Activated naive CD8-positive, alpha-beta T cell treated with anti-CD3 and anti-CD28 coated beads for 36 hours (primary cell): ENCODE data around the gene ABCC4. TPM values are rescaled to one million over a fixed set of nuclear protein-coding genes. Genes with fewer than 3 reads are reported as not detected.
"Not testable (repeated sequence)": the region's sequence is repeated elsewhere in the genome, so short reads cannot be mapped to it uniquely, and the experiment has no call there.

Source experiments
- DNase-seq: peaks from one replicate; pipeline ENCODE4 v3.0.0; 2021
- H3K27ac Mint-ChIP-seq: one replicate; pipeline ENCODE4 v1.8.0; 2022; ENCODE audit warnings: mild to moderate bottlenecking, moderate library complexity, mixed read lengths
- H3K27me3 Mint-ChIP-seq: one replicate; pipeline ENCODE4 v1.8.0; 2022; ENCODE audit warnings: mild to moderate bottlenecking, mixed read lengths
- H3K36me3 Mint-ChIP-seq: one replicate; pipeline ENCODE4 v1.8.0; 2021; ENCODE audit warnings: mild to moderate bottlenecking, mixed read lengths
- H3K4me1 Mint-ChIP-seq: one replicate; pipeline ENCODE4 v1.8.0; 2021; ENCODE audit warnings: mixed read lengths
- H3K4me3 Mint-ChIP-seq: one replicate; pipeline ENCODE4 v1.8.0; 2022; ENCODE audit warnings: mild to moderate bottlenecking, moderate library complexity, mixed read lengths
- H3K9me3 Mint-ChIP-seq: one replicate; pipeline ENCODE4 v1.8.0; 2022; ENCODE audit warnings: mixed read lengths
- total RNA-seq, 2 experiments: library from RNA; stranded (reverse); gene quantifications; one replicate each; pipeline ENCODE4 v1.2.3, GENCODE V29; 2021

ABCC4 gene
- total RNA-seq, 2 experiments from 2014 or later = 11.4 to 11.6 TPM

DNA sequence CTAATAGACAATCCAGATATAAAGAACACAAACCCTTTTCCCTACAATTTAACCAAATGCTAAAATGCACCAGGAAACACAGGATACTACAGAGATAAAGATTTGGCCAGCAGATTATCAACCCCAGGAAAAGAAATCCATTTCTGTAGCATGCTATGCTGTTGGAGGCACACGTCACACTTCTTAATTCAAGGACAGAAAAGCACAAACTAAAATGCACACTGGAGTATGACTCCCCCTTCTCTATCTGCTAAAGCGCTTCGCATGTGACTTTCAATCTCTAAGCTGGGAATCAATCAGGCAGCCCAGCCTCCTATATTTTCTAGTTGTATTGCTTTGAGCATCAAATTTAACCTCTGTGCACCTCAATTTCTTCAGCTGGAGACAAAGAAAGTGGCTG is 22.2 kb downstream of the ABCC4 start:
- H3K4me3 Mint-ChIP-seq = no peak overlapping the region
- peaks cover 13% of the 10 kb centered on the region for H3K4me1 Mint-ChIP-seq
- H3K27ac Mint-ChIP-seq = no peak overlapping the region
- DNase-seq = no peak
- peaks cover 3% of the 10 kb centered on the region for H3K9me3 Mint-ChIP-seq
- peaks cover 14% of the 10 kb centered on the region for H3K36me3 Mint-ChIP-seq
- no peaks in the 10 kb centered on the region for H3K27me3 Mint-ChIP-seq

DNA sequence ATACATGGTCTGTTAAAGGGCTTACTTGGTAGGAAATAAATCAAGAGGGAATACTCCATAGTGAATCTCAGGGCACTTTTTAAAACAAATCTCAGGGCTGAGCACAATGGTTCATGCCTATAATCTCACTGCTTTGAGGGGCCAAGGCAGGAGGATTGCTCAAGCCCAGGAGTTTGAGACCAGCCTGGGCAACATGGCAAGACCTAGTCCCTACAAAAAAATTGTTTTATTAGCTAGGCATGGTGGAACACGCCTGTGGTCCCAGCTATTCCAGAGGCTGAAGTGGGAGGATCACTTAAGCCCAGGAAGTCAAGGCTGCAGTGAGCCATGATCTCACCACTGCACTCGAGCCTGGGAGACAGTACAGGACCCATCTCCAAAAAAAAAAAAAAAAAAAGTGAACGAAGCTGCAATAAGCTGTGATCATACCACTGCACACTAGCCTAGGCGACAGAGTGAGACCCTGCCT is 25.2 kb downstream of the ABCC4 start:
- no peak for DNase-seq
- Mint-ChIP-seq H3K4me3 (no peak overlapping the region), H3K4me1 (peaks cover 11% of the 10 kb centered on the region)

DNA sequence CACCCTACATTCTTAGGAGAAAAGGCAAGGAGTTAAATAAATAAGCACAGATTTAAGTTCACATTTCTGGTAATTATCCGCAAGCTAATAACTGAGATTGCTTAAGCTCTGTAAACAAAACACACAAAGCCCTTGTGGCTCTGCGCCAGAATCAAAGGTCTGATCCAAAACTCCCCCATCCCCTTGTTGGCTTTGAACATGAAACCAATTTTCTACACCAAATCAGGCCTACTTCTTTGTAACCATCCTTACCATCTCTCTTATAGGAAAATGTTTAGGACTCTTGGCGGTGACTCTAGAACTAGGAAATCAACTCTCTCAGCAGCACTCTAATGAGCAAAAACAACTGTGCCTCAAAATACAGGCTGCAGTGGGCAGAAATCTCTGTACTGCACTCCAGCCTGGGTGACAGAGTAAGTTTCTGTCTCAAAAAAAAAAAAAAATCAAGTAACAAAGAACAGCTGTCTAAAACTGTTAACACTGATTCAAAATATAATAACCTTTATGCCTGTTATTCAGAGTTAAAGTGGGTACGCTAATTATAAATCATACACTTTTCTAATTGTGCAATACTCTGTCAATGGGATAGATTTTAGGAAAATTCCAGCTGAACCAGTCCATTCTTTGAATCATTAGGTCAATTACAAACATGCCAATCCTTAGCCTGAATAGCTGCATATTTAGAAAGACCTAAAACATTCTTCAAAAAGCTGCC is 25.8 kb downstream of the ABCC4 start:
- Mint-ChIP-seq H3K27me3 (no peaks in the 10 kb centered on the region), H3K4me1 (peaks cover 7% of the 10 kb centered on the region), H3K9me3 (no peaks in the 10 kb centered on the region), H3K27ac (no peak overlapping the region), H3K4me3 (no peak overlapping the region), H3K36me3 (peaks cover 9% of the 10 kb centered on the region)
- DNase-seq = no peak

More for the DNA sequence above, 25.2 kb downstream of the ABCC4 start:
- Mint-ChIP-seq H3K9me3 (no peaks in the 10 kb centered on the region), H3K27ac (no peak overlapping the region), H3K36me3 (peaks cover 9% of the 10 kb centered on the region), H3K27me3 (no peaks in the 10 kb centered on the region)

DNA sequence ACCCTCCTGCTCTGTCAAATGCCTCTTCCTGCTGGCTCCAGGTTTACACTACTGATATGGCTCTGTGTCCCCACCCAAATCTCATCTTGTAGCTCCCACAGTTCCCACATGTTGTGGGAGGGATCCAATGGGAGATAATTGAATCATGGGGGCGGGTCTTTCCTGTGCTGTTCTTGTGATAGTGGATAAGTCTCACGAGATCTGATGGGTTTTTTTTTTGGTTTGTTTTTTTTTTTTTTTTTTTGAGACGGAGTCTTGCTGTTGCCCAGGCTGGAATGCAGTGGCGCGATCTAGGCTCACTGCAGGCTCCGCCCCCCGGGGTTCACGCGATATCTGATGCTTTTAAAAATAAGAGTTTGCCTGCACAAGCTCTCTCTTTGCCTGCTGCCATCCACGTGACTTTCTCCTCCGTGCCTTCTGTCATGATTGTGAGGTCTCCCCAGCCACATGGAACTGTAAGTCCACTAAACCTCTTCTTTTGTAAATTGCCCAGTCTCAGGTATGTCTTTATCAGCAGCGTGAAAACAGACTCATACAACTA is 27.6 kb downstream of the ABCC4 start:
- H3K4me3 Mint-ChIP-seq, DNase-seq, H3K27me3 Mint-ChIP-seq, H3K4me1 Mint-ChIP-seq, H3K9me3 Mint-ChIP-seq, H3K27ac Mint-ChIP-seq, H3K36me3 Mint-ChIP-seq: not testable (repeated sequence)

DNA sequence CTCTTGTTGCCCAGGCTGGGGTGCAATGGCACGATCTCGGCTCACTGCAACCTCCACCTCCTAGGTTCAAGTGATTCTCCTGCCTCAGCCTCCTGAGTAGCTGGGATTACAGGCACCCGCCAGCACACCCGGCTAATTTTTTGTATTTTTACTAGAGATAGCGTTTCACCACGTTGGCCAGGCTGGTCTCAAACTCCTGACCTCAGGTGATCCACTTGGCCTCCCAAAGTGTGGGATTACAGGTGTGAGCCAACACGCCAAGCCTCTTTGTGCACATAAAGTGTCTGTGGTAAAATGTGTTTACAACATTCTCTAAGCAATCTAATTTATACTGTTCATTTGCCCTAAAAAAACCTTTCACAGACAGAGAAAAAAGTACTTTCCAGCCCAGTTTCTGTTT is 29.2 kb downstream of the ABCC4 start:
- peaks cover 20% of the 10 kb centered on the region for H3K36me3 Mint-ChIP-seq
- DNase-seq, H3K9me3 Mint-ChIP-seq, H3K27me3 Mint-ChIP-seq, H3K4me3 Mint-ChIP-seq, H3K4me1 Mint-ChIP-seq, H3K27ac Mint-ChIP-seq: not testable (repeated sequence)

DNA sequence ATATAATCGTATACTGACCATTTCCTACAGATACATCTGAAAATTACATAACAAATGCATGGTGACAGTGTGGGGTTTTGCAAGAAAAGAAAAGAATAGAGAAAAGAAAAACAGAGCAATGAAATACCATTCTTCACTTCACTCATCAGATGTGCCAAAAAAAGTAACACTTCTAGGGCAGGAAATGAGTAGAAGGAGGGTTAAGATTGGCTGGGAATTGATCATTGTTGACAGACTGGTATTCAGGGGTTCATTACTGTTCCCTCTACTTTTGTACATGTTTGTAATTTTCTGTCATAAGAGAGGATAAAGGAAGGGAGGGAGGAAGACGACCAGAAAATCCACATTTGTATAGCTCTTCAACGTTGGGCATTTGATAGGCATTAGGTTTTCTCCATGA is 31.5 kb downstream of the ABCC4 start:
- no peak overlapping the region for H3K27ac Mint-ChIP-seq
- peaks cover 38% of the 10 kb centered on the region for H3K36me3 Mint-ChIP-seq
- peaks cover 5% of the 10 kb centered on the region for H3K4me1 Mint-ChIP-seq
- no peak overlapping the region for H3K4me3 Mint-ChIP-seq
- DNase-seq = no peak
- H3K9me3 Mint-ChIP-seq = peaks cover 3% of the 10 kb centered on the region
- no peaks in the 10 kb centered on the region for H3K27me3 Mint-ChIP-seq

DNA sequence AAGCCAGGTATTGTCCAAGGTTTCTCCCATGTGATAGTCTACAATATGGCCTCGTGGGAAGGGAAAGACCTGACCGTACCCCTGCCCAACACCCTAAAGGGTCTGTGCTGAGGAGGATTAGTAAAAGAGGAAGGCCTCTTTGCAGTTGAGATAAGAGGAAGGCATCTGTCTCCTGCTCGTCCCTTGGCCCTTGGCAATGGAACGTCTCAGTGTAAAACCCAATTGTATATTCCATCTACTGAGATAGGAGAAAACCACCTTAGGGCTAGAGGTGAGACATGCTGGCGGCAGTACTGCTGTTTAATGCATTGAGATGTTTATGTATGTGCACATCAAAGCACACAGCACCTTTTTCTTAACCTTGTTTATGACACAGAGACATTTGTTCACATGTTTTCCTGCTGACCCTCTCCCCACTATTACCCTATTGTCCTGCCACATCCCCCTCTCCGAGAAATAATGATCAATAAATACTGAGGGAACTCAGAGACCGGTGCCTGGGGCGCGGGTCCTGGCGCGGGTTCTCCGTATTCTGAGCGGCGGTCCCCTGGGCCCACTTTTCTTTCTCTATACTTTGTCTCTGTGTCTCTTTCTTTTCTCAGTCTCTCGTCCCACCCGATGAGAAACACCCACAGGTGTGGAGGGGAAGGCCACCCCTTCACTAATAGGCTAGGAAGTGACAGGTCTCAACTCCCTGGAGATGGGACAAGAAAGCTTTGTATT is 32.7 kb downstream of the ABCC4 start:
- H3K9me3 Mint-ChIP-seq, H3K4me1 Mint-ChIP-seq, H3K4me3 Mint-ChIP-seq, DNase-seq, H3K27me3 Mint-ChIP-seq, H3K27ac Mint-ChIP-seq: not testable (repeated sequence)
- H3K36me3 Mint-ChIP-seq = peaks cover 41% of the 10 kb centered on the region

DNA sequence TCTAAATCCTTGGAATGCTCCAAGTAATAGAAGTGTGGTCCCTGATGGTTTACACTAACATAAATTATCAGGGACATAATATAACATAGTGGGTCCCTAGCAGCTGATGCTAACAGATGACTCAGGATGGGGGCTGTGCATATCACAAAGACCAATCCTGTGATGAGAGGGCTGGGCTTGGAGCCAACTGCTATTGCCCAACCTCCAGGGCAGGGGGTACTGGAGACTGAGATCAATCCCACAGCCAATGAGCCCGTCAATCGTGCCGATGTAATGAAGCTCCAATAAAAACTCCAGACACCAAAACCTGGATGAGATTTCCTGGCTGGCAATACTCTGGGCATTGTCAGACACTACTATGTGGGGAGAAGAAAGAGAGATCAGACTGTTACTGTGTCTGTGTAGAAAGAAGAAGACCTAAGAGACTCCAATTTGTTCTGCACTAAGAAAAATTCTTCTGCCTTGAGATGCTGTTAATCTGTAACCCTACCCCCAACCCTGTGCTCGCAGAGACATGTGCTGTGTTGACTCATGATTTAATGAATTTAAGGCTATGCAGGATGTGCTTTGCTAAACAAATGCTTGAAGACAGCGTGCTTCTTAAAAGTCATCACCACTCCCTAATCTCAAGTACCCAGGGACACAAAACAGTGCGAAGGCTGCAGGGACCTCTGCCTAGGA is 33.4 kb downstream of the ABCC4 start:
- Mint-ChIP-seq H3K27ac (no peak overlapping the region), H3K4me1 (peaks cover 3% of the 10 kb centered on the region), H3K36me3 (peaks cover 41% of the 10 kb centered on the region), H3K27me3 (no peaks in the 10 kb centered on the region), H3K4me3 (no peak overlapping the region), H3K9me3 (peaks cover 3% of the 10 kb centered on the region)
- DNase-seq = no peak

DNA sequence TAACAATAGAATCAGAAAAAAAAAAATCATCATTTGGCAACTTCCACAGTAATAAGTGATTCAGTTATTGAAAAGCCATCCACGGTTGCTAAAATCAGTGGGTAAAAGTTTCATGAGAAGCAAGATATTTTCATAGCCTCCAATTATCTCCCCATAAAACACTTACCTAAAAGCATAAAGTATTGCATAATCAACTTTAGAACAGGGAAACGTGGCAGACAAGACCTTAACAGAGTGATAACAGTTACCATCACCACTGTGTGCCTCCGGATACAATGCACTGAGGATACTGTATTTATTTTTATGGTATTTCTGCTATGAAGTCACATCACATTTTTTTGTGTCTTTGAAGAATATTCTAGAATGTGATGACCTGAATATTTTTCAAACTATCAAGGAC is 37.0 kb downstream of the ABCC4 start:
- DNase-seq = no peak
- Mint-ChIP-seq H3K9me3 (peaks cover 3% of the 10 kb centered on the region), H3K27ac (no peak overlapping the region), H3K36me3 (peaks cover 42% of the 10 kb centered on the region), H3K4me3 (no peak overlapping the region), H3K4me1 (no peaks in the 10 kb centered on the region), H3K27me3 (no peaks in the 10 kb centered on the region)

DNA sequence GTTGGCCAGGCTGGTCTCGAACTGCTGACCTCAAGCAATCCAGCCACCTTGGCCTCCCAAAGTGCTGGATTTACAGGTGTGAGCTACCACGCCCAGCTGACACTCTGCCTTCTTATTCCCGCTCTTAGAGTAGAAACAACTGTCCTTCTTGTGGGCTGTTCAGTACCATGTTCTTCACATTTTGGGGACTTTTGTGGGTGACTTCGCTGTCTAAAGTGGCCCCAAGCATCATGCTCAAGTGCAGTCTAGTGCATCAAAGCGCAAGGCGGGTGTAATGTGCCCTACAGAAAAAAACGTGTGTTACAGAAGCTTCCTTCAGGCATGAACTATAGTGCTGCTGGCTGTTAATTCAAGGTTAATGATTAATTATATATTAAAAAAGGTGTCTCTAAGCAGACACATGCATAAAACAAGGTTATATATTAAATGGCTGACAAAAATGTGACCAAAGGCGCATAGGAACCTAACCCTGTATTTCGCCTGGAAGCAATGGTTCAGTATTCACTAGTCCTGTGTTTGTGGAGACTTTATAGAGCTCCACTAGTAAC is 38.3 kb downstream of the ABCC4 start:
- no peaks in the 10 kb centered on the region for H3K27me3 Mint-ChIP-seq
- DNase-seq = no peak
- H3K4me1 Mint-ChIP-seq = no peaks in the 10 kb centered on the region
- H3K4me3 Mint-ChIP-seq = no peak overlapping the region
- H3K9me3 Mint-ChIP-seq = peaks cover 3% of the 10 kb centered on the region
- peaks cover 40% of the 10 kb centered on the region for H3K36me3 Mint-ChIP-seq
- H3K27ac Mint-ChIP-seq = no peak overlapping the region

DNA sequence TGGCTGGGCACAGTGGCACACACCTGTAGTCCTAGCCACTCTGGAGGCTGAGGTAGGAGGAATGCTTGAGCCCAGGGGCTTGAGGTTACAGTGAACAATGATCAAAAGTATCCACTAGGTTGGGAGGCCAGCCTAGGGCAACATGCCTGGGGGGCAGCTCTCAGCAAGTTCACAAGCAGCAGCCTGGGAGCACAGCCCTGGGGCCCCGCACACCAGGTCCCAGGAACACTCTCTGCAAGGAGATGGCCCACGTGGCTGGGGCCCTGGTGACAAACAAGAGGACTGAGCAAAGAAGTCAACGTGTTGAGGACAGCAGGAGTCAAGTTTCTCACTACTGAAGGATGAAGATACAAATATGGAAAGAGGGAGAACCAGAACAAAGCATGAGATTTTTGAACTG is 39.3 kb downstream of the ABCC4 start:
- Mint-ChIP-seq H3K27me3 (no peaks in the 10 kb centered on the region), H3K4me1 (no peaks in the 10 kb centered on the region), H3K36me3 (peaks cover 34% of the 10 kb centered on the region), H3K9me3 (no peaks in the 10 kb centered on the region), H3K27ac (no peak overlapping the region), H3K4me3 (no peak overlapping the region)
- DNase-seq = no peak

DNA sequence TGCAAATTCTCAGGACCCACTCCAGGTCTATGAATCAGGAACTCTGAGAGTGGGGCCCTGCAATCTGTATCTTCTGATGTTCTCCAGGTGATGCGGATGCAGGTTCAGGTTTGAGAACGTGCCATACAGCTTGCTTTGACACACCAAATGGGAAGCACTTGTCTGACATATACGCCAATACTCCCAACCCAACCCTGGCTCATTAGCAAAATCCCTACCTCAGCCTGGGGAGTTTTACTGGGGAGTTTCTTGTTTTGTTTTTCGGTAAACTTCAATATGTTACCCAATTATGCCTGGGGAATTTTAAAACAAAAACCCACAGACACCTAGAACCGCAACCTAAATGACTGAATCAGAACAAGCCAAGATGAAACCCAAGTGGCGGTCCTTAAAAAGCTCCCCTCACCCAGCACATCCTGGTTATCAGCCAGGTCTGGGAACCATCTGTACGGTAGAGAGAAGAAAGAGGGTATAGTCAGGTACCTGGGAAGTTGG is 41.2 kb downstream of the ABCC4 start:
- DNase-seq = no peak
- H3K27me3 Mint-ChIP-seq = no peaks in the 10 kb centered on the region
- H3K36me3 Mint-ChIP-seq = peaks cover 21% of the 10 kb centered on the region
- no peak overlapping the region for H3K27ac Mint-ChIP-seq
- H3K4me1 Mint-ChIP-seq = no peaks in the 10 kb centered on the region
- H3K9me3 Mint-ChIP-seq = no peaks in the 10 kb centered on the region
- no peak overlapping the region for H3K4me3 Mint-ChIP-seq

DNA sequence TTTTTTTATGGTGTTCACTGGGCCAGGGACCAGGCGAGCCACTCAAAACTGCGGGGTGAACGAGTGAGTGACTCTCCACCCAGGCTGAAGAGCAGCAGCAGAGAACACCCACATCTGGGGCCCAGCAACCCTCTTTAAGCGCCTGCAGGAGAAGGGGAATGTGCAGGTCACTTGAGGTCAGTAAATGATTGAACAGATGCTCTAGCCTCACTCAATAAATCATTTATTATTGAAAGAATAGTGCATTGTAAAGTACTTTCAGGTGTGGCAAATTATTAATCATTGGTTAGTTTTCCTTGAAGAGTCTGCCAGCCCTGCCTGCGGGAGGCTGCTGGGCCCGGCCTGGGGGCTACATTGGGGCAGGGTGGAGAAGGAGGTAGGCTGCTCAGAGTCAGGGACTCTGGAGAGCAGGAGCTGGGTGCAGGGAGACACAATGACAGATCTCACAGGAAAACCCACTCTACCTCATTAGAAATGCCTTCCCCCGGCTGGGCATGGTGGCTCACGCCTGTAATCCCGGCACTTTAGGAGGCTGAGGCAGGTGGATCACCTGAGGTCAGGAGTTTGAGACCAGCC is 42.5 kb downstream of the ABCC4 start:
- Mint-ChIP-seq H3K27me3 (no peaks in the 10 kb centered on the region), H3K27ac (no peak overlapping the region), H3K4me1 (peaks cover 3% of the 10 kb centered on the region), H3K4me3 (no peak overlapping the region), H3K36me3 (peaks cover 12% of the 10 kb centered on the region), H3K9me3 (no peaks in the 10 kb centered on the region)
- no peak for DNase-seq

DNA sequence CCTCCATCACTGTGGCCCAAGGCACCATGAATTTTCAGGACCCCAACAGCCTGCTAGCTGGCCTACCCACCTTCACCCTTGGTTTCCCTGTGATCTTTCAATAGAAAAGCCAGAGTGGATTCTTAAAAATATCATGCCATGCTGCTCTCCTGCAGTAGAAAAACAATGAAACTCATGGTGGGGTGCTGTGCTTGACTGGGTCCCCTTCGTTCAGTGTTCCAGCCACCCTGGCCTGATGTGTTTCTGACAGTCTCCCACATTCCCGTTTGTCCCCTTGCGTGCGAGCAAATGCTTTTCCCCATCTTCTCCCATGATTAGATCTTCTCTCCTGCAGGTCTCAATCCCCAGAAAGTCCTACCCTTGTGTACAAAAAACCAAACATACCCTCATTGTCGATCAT is 43.2 kb downstream of the ABCC4 start:
- Mint-ChIP-seq H3K9me3 (no peaks in the 10 kb centered on the region), H3K4me3 (no peak overlapping the region), H3K36me3 (peaks cover 12% of the 10 kb centered on the region), H3K4me1 (peaks cover 3% of the 10 kb centered on the region), H3K27ac (no peak overlapping the region), H3K27me3 (no peaks in the 10 kb centered on the region)
- no peak for DNase-seq

DNA sequence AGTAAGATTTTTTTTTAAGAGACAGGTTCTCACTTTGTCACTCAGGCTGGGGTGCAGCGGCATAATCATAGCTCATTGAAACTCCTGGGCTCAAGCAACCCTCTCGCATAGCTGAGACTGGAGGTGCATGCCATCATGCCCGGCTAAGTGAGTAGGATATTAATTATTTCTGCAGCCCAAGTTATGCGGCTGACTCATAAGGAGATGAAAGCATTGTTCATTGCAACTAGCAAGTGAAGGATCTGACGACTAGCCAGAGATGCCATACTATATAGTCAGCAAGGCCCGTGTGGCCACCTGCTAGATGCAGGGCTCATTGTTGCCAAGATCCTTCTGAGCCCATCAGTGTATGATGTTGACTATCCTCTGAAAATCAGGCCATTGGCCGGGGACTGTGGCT is 45.2 kb downstream of the ABCC4 start:
- no peak overlapping the region for H3K4me3 Mint-ChIP-seq
- no peaks in the 10 kb centered on the region for H3K9me3 Mint-ChIP-seq
- peaks cover 12% of the 10 kb centered on the region for H3K4me1 Mint-ChIP-seq
- no peaks in the 10 kb centered on the region for H3K27me3 Mint-ChIP-seq
- no peak for DNase-seq
- H3K27ac Mint-ChIP-seq = no peak overlapping the region
- peaks cover 14% of the 10 kb centered on the region for H3K36me3 Mint-ChIP-seq
